Endothelial cell (in vitro differentiated cells): ENCODE data around the gene NLRP6. TPM values are rescaled to one million over a fixed set of nuclear protein-coding genes. Genes with fewer than 3 reads are reported as not detected.

ENCODE experiments used
- DNase-seq: peaks from one replicate; pipeline ENCODE4 v3.0.0; 2021; ENCODE audit warnings: low spot score
- H3K27ac Mint-ChIP-seq: one replicate; pipeline ENCODE4 v1.8.0; 2021; ENCODE audit warnings: mixed read lengths, inconsistent platforms; ENCODE audit not compliant: unreplicated experiment
- H3K27me3 Mint-ChIP-seq: one replicate; pipeline ENCODE4 v1.8.0; 2021; ENCODE audit warnings: mild to moderate bottlenecking, moderate library complexity, mixed read lengths, inconsistent platforms; ENCODE audit not compliant: unreplicated experiment
- H3K36me3 Mint-ChIP-seq: one replicate; pipeline ENCODE4 v1.8.0; 2021; ENCODE audit warnings: mild to moderate bottlenecking, low read depth, mixed read lengths, inconsistent platforms; ENCODE audit not compliant: unreplicated experiment
- H3K4me1 Mint-ChIP-seq: one replicate; pipeline ENCODE4 v1.8.0; 2021; ENCODE audit warnings: mild to moderate bottlenecking, mixed read lengths, inconsistent platforms; ENCODE audit not compliant: unreplicated experiment
- H3K4me3 Mint-ChIP-seq: one replicate; pipeline ENCODE4 v1.8.0; 2021; ENCODE audit warnings: mild to moderate bottlenecking, mixed read lengths, inconsistent platforms; ENCODE audit not compliant: unreplicated experiment
- H3K9me3 Mint-ChIP-seq: one replicate; pipeline ENCODE4 v1.8.0; 2021; ENCODE audit warnings: mixed read lengths, inconsistent platforms; ENCODE audit not compliant: unreplicated experiment
- total RNA-seq: library from RNA; stranded (reverse); fragmentation: NEBNext Ultra II Directional; extraction: Animal tissue kit (Norgen Biotek cat#: 25700); gene quantifications from one replicate; pipeline ENCODE4 v1.2.1, GENCODE V29; 2021; ENCODE audit not compliant: unreplicated experiment
- TF ChIP-seq, protein P1 (sequence below): fragments of 200-600 bp; sonication (generic); IDR thresholded peaks from one replicate; pipeline ENCODE4 v1.5.0; 2021; ENCODE audit warnings: antibody characterized with exemption; ENCODE audit not compliant: unreplicated experiment

The NLRP6 gene
- total RNA-seq, 1 donor from 2014 or later = not detected

DNA sequence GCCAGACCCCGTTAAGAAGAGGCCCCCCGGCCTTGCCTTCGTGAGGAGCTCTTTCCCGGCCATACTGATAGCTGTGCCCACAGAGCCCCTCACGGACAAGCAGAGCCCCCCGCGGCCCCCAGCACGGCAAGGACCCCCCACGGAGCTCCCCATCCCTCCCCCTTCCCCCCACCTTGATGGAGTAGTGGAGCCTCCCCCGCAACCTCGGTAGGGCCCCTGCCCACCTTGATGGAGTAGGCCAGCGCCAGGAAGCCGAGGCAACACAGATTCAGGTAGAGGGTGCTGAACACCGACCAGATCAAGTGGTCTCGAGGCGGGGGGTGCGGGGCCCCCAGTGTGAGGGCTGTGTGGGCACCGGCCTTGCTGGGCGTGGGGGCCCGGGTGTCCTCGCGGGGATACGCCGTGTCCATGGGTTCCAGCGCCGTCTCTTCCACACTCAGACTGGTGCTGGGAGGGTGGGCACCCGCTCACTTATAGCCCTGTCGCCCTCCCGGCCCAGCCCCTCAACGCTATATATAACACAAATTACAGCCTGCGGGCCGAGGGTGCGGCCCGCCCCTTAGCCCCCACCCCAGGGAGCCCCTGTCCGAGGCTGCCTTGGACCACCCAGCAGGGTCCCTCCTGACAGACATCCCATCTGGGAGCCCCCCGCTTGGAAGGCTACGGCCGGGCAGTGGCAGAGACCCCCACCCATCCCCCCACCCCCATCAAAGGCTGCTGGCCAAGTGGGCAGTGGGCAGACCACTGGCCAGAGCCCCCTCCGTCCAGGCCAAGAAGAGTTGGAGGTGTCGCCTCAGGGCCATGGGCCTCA, 21.1 kb downstream of the NLRP6 start, which contains the start of gene IFITM5:
Gene IFITM5, minus strand, starts transcription at position 446 of the 811 bp plus-strand sequence. Its CDS starts 36 bp downstream, at position 410.
- Mint-ChIP-seq H3K27me3 (peaks cover 2% of the 10 kb centered on the region), H3K36me3 (peaks cover 6% of the 10 kb centered on the region), H3K4me3 (no peak within 1 kb of the TSS), H3K4me1 (peaks cover 5% of the 10 kb centered on the region), H3K9me3 (no peaks in the 10 kb centered on the region), H3K27ac (no peak within 1 kb of the TSS)
- TF ChIP-seq, protein P1, sequence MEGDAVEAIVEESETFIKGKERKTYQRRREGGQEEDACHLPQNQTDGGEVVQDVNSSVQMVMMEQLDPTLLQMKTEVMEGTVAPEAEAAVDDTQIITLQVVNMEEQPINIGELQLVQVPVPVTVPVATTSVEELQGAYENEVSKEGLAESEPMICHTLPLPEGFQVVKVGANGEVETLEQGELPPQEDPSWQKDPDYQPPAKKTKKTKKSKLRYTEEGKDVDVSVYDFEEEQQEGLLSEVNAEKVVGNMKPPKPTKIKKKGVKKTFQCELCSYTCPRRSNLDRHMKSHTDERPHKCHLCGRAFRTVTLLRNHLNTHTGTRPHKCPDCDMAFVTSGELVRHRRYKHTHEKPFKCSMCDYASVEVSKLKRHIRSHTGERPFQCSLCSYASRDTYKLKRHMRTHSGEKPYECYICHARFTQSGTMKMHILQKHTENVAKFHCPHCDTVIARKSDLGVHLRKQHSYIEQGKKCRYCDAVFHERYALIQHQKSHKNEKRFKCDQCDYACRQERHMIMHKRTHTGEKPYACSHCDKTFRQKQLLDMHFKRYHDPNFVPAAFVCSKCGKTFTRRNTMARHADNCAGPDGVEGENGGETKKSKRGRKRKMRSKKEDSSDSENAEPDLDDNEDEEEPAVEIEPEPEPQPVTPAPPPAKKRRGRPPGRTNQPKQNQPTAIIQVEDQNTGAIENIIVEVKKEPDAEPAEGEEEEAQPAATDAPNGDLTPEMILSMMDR = no peak
- no peak for DNase-seq

- no peaks in the 10 kb centered on the region for H3K9me3 Mint-ChIP-seq
- H3K27me3 Mint-ChIP-seq = peaks cover 2% of the 10 kb centered on the region
- TF ChIP-seq, protein P1 = no peak
- DNase-seq = no peak
- no peak overlapping the region for H3K4me3 Mint-ChIP-seq
- H3K36me3 Mint-ChIP-seq = peaks cover 6% of the 10 kb centered on the region
- H3K4me1 Mint-ChIP-seq = peaks cover 5% of the 10 kb centered on the region
- no peak overlapping the region for H3K27ac Mint-ChIP-seq
Measured at GRCh38 chr11:299951-300735, 21.9 kb downstream of the NLRP6 start.

DNA sequence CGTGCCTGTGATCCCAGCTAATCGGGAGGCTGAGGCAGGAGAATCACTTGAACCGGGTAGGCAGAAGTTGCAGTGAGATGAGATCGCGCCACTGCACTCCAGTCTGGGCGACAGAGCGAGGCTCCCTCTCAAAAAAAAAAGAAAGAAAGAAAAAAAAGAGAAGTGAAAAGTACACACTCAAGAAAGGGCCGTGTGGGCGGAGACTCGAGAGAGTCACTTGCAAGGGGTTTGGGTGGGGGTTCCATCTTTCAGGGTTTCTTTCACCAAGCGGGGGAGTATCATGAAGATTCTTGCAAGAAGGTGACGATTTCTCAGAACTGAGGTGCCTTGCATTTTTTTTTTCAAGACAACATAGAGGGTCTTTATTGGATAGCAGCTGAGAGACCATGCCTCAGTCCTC, 25.2 kb downstream of the NLRP6 start:
- Mint-ChIP-seq H3K9me3 (no peaks in the 10 kb centered on the region), H3K36me3 (no peaks in the 10 kb centered on the region), H3K4me3 (no peak overlapping the region), H3K27ac (no peak overlapping the region), H3K4me1 (peaks cover 23% of the 10 kb centered on the region), H3K27me3 (no peaks in the 10 kb centered on the region)
- TF ChIP-seq, protein P1 = no peak
- DNase-seq = no peak

DNA sequence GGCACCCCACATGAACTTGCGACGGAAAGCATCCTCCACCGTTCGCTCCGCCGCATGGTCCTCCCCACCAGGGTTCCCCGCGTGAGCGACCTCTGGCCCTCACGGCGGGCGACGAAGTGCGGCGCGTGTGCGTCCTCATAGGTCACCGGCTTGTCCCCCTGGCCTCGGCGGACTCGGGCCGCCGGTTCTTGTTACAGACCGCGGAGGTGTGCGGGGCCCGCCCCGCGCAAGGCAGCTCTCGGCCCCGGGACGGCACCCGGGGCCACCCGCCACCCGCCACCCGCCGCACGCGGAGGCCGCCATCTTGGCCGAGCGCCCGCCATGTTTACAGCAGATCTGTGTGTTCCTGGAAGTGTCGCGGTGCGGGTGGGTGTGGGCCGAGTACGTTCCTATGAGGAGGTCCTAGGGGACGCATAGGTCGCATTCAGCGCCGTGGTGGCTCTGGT, 25.9 kb downstream of the NLRP6 start:
- peaks cover 29% of the 10 kb centered on the region for H3K4me1 Mint-ChIP-seq
- no peak for DNase-seq
- peaks cover under 1% of the 10 kb centered on the region for H3K36me3 Mint-ChIP-seq
- no peak overlapping the region for H3K27ac Mint-ChIP-seq
- no peaks in the 10 kb centered on the region for H3K9me3 Mint-ChIP-seq
- TF ChIP-seq, protein P1 = no peak
- H3K27me3 Mint-ChIP-seq = peaks cover under 1% of the 10 kb centered on the region
- H3K4me3 Mint-ChIP-seq = no peak overlapping the region
